NCI-H748 treated with DMSO at 0.1 percent for 48 hours (cell line): ENCODE results near the gene PALD1.
A peak's percentile ranks its signal among the peaks of the same experiment; 100 is the strongest.
"Not testable (repeated sequence)": the region's sequence is repeated elsewhere in the genome, so short reads cannot be mapped to it uniquely, and the experiment has no call there.

ENCODE experiments used
- DNase-seq: peaks from one replicate; lab custom pipeline; 2025; lab: John Stamatoyannopoulos, UW

The PALD1 gene

GRCh38 chr10:70575486-70575873 is 96.9 kb downstream of the PALD1 start:
- no peak for DNase-seq

- no peak for DNase-seq
These were observed 97.6 kb downstream of the PALD1 start for GRCh38 chr10:70575874-70576802.

GRCh38 chr10:70576803-70577517 is 98.4 kb downstream of the PALD1 start:
- no peak for DNase-seq

- no peak for DNase-seq
These were observed 99.9 kb downstream of the PALD1 start for GRCh38 chr10:70578371-70578947.

GRCh38 chr10:70579234-70580002 is 100.9 kb downstream of the PALD1 start:
- no peak for DNase-seq

- DNase-seq, result not testable (repeated sequence)
These were observed 102.6 kb downstream of the PALD1 start for GRCh38 chr10:70581176-70581575.

- no peak for DNase-seq
These were observed 104.5 kb downstream of the PALD1 start for GRCh38 chr10:70582793-70583668.

GRCh38 chr10:70583669-70584037 is 105.1 kb downstream of the PALD1 start:
- no peak for DNase-seq

GRCh38 chr10:70584366-70584765 is 105.8 kb downstream of the PALD1 start:
- no peak for DNase-seq

GRCh38 chr10:70584909-70585544 is 106.5 kb downstream of the PALD1 start:
- DNase-seq, result peak; percentile 51

- DNase-seq, result no peak
These were observed 107.1 kb downstream of the PALD1 start for GRCh38 chr10:70585578-70586169.

GRCh38 chr10:70586348-70586930 is 107.9 kb downstream of the PALD1 start:
- DNase-seq, result no peak

GRCh38 chr10:70587045-70587658 is 108.6 kb downstream of the PALD1 start:
- DNase-seq, result no peak

- no peak for DNase-seq
These were observed 109.7 kb downstream of the PALD1 start for GRCh38 chr10:70588255-70588654.

GRCh38 chr10:70588859-70589570 is 110.4 kb downstream of the PALD1 start:
- DNase-seq, result no peak

- no peak for DNase-seq
These were observed 111.4 kb downstream of the PALD1 start for GRCh38 chr10:70589762-70590654.

- no peak for DNase-seq
These were observed 112.3 kb downstream of the PALD1 start for GRCh38 chr10:70590655-70591416.
